Measurements from ENCODE around the gene U2AF1L4.

DNA sequence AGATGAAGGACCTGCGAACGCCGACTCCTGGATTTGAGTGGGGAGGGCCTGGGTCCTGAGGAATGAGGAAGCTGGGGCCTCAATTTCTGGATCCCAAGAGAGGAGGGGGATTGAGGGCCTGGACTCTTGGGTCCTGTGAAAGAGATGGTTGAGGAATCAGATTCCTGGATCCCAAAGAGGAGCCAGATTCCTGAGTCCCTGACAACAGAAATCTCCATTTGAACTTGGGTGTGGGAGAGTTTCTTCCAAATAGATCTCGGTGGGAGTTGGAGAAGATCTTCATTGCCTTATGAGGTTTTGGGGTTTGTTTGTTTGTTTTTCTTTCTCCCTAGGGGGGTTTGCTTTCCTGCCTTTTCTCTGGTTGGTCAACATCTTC lies 857 bp upstream of the U2AF1L4 start:
- TF ChIP-seq, protein P1, sequence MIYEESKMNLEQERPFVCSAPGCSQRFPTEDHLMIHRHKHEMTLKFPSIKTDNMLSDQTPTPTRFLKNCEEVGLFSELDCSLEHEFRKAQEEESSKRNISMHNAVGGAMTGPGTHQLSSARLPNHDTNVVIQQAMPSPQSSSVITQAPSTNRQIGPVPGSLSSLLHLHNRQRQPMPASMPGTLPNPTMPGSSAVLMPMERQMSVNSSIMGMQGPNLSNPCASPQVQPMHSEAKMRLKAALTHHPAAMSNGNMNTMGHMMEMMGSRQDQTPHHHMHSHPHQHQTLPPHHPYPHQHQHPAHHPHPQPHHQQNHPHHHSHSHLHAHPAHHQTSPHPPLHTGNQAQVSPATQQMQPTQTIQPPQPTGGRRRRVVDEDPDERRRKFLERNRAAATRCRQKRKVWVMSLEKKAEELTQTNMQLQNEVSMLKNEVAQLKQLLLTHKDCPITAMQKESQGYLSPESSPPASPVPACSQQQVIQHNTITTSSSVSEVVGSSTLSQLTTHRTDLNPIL (CRISPR knock-in tag; IDR thresholded peaks at IDR 0.05; ENCODE audit: low read depth), result no peak
- TF ChIP-seq, protein P2, sequence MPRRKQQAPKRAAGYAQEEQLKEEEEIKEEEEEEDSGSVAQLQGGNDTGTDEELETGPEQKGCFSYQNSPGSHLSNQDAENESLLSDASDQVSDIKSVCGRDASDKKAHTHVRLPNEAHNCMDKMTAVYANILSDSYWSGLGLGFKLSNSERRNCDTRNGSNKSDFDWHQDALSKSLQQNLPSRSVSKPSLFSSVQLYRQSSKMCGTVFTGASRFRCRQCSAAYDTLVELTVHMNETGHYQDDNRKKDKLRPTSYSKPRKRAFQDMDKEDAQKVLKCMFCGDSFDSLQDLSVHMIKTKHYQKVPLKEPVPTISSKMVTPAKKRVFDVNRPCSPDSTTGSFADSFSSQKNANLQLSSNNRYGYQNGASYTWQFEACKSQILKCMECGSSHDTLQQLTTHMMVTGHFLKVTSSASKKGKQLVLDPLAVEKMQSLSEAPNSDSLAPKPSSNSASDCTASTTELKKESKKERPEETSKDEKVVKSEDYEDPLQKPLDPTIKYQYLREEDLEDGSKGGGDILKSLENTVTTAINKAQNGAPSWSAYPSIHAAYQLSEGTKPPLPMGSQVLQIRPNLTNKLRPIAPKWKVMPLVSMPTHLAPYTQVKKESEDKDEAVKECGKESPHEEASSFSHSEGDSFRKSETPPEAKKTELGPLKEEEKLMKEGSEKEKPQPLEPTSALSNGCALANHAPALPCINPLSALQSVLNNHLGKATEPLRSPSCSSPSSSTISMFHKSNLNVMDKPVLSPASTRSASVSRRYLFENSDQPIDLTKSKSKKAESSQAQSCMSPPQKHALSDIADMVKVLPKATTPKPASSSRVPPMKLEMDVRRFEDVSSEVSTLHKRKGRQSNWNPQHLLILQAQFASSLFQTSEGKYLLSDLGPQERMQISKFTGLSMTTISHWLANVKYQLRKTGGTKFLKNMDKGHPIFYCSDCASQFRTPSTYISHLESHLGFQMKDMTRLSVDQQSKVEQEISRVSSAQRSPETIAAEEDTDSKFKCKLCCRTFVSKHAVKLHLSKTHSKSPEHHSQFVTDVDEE (CRISPR knock-in tag; IDR thresholded peaks at IDR 0.05), result no peak
- TF ChIP-seq BACH2 (CRISPR knock-in tag; IDR thresholded peaks at IDR 0.05; ENCODE audit: borderline replicate concordance), result no peak
- TF ChIP-seq GLIS3 (CRISPR knock-in tag; IDR thresholded peaks at IDR 0.05), result no peak
